Suppressor macrophage treated with lipopolysaccharide for 1 hour (primary cell): Measurements from ENCODE around the gene ANP32A.
"Not testable (repeated sequence)": the region's sequence is repeated elsewhere in the genome, so short reads cannot be mapped to it uniquely, and the experiment has no call there.

Experiments used
- DNase-seq, 3 donors: peaks; one replicate each; pipeline ENCODE4 v3.0.0-alpha.2; 2020 to 2022

ANP32A gene

DNA sequence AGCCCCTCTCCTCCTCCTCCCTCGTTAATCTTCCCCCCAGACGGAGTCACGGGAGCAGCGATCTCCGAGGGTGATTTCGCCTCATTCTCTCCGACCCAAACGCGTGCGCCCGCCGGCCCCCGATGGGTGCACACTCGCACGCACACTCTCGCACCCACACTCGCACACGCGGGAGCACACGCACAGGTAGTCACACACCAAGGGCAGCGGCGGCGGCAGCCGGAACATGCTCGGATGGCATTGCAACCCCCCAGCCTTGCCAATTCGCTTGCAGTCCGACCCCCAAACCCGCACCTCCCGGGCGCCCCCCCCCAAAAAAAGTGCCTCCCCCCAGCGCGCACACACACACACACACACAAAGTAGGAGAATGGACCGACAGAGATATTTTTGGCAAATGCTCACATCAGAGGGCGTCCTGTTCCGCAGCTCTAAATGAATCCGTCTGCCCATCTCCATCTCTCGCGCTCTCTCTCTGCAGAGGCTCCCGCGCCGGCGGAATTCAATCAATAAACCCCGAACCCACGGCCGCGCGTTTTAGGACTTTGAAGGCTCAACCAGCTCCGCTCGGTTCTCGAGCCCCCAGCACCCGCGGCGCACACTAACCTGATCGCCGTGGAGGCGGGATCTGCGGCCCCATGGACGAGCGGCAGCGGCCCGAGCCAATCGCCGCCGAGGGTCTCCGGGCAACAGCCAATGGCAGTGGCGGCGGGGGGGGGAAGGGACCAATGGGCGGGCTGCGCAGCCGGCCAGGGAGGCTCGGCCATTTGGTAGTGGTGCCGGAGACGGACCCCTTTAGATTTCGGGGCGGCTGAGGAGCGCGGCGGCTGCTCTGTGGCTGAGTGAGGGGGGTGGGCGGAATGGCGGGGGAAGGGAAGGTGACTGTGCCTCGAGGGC, at the start of gene ANP32A:
Gene ANP32A, minus strand, starts transcription at position 601 of the 895 bp plus-strand sequence. Its CDS starts 144 bp downstream, at position 457.
- DNase-seq = peak; percentile 97 to 100 (median 99)

DNA sequence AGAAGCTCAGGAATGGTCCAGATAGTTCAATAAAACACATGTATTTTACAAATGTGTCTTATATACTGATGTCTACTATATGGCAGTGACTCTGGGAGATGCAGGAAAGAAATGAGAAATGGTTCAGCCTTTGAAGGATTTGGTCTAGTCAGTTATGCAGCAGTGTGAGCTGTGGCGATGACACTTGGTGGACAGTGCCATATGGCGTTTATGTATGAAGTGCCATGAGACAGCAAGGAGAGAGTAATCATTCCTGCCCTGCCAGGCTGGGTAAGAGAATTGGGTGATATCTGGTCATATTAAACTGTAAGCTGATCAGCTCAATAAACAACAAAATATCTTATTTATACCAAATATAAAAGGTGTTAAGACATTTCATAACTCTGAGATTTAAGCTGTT, 47.6 kb upstream of the ANP32A start:
- DNase-seq = no peak

DNA sequence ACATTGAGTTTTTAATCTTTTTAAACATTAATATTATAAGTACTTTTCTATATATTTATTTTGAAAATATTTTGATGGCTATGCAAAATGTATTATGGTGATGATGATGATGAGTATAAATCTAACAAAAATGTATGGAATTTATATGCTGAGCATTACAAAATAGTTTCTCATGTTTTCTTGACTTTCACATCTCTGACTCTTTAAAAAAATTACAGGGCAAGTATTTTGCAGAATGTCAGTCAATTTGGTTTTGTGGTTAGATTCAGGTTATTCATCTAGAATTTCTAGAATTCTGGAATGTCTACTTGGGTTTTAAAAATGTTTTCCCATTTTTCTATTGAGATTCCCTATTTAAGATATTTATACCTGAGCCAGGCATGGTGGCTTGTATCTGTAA, 41.7 kb upstream of the ANP32A start:
- DNase-seq = no peak

DNA sequence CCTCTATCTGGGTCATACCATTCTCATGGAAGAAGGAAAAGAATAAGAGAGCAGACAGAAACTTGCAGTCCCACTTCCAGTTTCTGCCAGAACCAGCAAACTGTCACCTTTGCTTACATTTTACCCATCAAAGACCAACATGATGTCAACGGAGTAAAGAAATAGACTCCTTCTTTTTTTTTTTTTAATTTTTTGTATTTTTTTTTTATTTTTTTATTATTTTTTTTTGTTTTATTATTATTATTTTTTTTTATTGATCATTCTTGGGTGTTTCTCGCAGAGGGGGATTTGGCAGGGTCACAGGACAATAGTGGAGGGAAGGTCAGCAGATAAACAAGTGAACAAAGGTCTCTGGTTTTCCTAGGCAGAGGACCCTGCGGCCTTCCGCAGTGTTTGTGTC, 38.0 kb upstream of the ANP32A start:
- not testable (repeated sequence) for DNase-seq

DNA sequence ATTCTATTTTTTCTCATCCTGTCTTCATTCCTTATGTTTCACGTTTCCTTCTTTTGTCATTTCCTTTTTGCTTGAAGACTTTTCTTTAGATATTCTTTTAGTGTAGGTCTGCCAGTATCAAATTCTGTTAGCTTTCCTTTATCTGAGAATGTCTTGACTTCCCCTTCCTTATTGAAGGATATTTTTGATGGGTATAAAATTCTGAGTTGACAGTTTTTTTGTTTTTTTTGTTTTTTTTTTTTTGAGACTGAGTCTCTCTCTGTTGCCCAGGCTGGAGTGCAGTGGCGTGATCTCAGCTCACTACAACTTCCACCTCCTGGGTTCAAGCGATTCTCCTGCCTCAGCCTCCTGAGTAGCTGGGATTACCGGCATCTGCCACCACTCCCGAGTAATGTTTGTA, 36.7 kb upstream of the ANP32A start:
- DNase-seq = not testable (repeated sequence)

DNA sequence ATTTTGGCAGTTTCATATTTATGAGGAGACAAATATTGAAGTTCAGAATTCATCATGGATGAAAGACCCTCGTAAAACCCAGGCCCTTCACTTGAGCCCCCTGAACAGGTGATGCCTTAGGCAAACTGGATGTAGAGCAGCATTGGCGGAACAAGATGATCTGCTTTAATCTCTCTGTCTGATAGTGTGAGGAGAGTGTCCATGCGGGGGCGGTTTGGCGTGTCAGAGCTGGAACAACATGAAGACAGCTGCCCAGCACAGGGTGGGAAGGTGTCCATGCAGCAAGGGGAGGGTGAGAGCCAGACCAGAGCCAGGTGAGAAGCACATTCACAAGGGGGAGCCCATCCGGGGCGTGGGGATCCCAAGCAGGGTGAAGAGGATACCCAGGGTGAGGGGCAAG, 31.8 kb upstream of the ANP32A start:
- DNase-seq = no peak

DNA sequence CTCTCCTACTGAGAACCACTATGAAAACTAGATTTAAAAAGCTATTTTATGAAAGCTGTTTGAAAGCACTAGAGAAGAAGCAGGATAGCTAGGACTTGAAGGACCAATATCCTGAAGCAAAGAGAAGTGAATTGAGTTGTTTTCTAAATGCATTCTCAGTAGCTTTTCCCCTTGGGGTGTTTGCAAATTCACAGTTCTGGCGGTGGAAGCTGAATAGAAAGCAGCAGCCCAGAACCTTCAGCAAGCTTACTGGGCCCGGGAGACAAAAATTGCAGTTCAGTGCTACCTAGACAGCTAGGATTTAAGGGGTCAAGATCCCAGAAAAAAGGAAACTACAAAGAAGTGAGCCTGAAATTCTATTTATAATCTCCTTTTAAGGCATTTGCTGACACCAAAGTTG, 31.3 kb upstream of the ANP32A start:
- DNase-seq = no peak

DNA sequence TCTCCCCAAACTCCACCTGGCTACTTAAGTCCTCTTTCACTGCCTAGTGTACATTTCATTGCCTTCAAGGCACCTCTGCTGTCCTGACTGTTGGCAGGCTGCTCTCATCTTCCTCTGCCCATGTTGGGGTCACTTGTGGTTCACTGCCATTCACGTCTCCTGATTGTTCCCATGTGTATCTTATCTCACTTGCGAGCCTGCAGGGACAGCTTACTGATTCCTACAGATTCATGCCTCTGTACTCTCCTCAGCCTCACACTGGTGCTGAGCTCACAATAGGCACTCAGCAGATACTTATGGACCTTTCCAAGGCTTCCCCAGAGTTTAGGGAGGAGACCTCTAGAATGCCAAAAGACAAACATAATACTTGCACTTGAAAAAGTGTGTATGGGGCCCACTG, 28.8 kb upstream of the ANP32A start:
- no peak for DNase-seq

DNA sequence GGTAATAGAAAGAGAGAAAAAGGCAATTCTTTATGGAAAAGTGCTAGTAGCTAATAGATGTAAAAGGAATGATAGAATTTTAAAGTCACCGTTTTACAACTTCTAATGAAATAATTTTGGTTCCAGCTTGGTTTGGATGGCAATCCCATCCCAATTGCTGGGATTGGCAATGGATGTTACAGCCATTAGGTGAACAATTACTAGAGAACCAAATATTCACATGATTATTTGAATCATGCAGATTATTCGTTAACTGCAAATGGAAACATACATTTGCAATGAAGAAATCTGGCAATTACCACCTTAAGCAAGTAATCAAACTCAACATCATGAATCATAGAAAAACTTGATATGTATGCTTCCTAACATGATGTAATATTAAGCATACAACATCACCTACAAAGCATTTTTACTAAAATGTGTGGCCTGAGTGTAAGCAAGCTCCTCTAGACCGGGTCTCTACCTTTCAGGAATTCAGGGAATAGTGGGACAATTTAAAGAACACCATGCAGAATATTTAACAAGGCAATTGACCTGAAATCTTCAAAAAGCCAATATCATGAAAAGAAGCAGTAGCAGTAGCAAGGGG, 26.2 kb upstream of the ANP32A start:
- DNase-seq = no peak

DNA sequence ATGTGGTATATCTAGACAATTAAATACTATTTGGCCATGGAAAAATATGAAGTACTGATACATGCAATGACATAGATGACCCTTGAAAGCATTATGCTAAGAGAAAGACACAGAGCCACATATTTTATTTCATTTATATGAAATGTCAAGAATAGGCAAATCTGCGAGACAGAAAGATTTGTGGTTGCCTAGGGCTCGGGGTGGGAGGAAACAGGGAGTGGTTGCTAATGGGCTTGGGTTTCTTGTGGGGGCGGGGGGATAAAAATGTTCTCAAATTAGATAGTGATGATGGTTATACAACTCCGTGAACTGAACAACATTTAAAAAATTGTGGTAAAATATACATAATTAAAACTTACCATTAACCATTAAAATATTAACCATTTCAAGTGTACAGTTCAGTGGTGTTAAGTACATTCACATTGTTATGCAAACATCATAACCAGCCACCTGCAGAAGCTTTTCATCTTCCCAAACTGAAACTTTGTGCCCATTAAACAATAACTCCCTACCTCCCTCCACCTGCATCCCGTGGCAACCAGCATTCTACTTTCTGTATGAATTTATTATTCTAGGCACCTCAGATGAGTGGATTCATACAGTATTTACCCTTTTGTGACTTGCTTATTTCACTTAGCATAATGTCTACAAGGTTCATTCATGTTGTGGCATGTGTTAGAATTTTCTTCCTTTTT, 24.3 kb upstream of the ANP32A start:
- DNase-seq = no peak

DNA sequence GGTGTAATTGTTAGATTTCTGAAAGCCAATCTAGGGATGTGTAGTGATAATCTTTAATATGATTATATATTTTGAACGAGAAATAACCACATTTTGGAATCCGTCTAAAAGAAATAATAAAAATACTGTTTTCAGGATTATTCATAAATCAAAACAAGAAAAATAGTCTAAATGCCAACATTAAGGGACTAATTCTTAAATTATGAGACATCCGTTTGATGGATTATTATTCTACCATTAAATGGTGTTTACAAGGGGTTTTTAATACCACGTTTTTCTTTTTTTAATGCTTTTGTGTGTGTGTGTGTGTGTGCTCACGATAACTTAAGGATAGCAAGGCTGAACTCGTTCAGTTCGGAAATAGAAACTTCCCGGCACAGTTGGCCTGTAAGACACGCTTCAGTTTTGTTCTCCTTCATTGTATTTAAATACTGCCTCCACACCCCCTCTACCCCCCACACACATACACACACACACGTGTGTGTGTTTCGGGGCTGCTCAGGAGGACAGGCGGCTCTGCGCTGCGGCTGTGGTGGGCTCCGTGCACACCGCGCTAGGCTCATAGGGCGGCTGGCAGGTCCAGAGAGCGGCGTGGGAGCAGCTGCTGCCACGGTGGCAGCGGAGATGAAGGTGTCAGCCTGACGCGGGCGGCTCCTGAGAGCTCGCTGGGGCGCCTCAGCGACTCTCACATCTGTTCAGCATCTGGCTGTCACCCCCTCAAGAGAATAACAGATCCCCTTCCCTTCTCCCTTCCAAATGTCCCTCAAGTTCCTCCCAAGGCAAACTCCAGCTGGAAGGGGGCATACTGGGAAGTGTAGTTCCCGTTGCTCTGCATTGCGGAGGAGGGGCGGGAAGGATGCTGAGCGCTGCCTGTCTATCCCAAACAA, 23.0 kb upstream of the ANP32A start:
- DNase-seq = peak in 2 of 3 donors; percentile 20 to 31

DNA sequence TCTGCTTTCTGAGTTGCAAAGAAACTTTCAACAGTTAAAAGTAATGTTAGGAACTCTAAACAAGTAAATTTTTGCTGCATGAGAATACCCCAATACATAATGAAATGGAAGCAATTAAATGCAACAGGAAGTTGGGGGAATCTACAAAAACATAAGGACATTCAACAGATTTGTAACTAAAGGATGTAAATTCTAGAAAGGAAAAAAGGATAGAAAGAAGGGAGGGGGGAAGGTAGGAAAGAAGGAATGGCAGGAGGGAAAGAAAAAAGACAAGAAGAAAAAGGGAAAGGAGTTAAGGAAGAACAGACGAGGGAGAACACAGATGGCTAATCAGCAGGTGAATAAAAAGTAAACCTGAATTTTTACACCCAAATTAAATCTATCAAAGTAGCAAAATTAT, 22.3 kb upstream of the ANP32A start:
- no peak for DNase-seq

DNA sequence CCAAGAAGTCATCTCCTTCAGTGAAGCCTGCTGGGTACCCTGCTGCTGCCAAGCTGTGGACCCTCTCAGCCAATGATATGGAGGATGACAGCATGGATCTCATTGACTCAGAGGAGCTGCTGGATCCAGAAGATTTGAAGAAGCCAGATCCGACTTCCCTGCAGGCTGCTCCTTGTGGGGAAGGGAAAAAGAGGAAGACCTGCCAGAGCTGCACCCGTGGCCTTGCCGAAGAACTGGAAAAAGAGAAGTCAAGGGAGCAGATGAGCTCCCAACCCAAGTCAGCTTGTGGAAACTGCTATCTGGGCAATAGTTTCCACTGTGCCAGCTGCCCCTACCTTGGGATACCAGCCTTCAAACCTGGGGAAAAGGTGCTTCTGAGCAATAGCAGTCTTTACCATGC, 13.7 kb upstream of the ANP32A start:
- peak; percentile 82 to 84 (median 82) for DNase-seq

DNA sequence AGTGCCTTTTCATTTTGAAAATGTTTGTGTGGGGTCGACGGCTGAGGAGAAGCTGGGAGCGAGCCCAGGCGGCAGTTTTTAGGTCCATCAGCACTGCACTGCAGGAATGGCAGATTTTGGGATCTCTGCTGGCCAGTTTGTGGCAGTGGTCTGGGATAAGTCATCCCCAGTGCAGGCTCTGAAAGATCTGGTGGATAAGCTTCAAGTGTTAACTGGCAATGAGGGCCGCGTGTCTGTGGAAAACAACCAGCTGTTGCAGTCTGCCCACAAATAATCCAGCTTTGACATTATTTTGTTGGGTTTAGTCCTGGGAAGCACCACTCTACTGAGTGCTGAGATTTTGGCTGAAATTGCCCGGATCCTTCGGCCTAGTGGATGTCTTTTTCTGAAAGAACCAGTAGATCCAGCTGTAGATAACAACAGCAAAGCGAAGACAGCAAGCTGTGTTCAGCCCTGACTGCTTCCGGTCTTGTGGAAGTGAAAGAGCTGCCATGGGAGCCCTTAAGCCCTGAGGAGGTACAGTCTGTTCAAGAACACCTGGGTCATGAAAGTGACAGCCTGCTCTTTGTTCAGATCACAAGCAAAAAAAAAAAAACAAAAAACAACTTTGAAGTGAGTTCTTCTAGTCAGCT, 13.1 kb upstream of the ANP32A start:
- no peak for DNase-seq

DNA sequence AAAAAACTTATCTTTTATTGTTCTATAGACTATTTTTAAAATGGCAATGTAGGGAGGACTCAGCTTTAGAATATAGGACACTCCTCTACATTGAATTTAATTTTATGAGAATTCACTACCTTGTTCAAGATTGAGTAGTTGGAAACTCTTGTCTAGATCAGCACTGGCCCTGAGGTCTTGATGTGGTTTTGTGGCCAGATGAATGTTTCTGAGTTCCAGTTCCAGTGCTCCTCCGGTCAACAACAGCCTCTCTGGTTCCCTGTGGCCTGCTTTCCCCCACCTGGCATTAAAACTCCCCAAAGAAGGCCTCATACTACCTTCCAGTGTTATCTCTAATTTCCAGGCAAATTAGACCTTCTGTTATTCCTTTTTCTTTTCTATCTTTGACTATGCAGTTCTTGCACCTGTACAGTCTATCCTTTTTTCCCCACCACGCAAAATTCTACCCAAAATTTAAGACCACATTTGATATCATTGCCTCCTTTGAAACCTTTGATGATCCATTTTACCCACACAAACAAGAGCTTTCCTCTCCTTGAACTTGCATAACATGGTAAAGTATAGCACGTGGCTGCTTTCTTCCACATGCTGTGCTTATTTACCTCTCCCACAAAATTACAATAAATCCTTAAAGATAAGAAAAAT, 9.6 kb upstream of the ANP32A start:
- DNase-seq = no peak

DNA sequence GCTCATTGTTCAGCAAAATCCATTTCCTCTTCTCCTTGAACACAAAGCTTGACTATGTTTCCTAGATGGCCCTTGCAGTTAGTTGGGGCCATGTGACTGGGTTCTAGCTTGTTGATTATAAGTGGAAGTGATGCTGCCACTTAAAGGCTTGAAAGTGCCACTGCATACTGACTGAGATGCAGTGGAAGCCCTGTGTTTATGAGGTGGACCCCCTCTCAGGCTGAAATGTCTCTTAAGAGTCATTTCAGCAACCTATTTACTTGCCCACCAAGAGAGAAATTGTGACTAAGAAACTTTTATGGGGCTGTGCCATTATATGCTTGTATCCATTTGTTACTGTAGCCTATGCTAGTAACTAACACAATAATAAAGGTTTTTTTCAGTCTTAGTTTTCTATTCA, 8.4 kb upstream of the ANP32A start:
- DNase-seq = peak; percentile 47 to 62 (median 52)

DNA sequence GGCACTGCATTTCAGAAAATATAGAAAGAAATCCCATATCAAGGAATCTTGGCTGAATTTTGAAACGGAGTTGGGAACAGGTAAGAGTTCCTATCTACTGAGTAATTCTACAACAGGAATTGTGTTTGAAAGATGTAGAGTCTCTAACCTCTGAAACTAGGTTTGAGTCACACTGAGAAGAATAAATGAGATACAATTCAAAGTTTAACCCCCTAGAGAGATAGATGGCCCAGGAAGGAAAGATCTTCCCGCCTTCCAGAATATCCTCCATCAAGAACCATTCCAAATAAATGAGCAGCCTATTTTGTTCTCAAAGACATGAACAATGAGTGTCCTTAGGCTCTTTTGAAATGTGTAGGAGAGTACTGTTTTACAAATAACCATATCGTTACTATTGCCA, 2.9 kb upstream of the ANP32A start:
- no peak for DNase-seq

DNA sequence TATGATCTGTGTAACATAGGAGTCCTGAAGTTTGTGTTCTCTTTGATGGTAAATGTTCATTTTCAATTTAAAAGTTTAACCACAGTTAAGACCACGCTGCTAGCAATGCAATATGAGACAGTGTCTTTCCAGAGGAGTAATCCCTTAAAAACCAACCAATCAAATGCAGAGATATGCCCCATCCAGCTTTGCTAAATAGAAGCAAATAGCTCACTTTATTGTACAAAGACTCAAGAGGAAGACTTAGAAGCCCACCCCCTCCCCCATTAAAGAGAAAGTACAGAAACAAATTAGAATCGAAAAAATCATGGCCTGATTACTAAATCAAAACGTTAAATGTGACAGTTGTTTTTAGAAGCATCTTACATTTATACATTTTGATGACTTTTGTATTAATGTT, 2.1 kb upstream of the ANP32A start:
- DNase-seq = no peak

DNA sequence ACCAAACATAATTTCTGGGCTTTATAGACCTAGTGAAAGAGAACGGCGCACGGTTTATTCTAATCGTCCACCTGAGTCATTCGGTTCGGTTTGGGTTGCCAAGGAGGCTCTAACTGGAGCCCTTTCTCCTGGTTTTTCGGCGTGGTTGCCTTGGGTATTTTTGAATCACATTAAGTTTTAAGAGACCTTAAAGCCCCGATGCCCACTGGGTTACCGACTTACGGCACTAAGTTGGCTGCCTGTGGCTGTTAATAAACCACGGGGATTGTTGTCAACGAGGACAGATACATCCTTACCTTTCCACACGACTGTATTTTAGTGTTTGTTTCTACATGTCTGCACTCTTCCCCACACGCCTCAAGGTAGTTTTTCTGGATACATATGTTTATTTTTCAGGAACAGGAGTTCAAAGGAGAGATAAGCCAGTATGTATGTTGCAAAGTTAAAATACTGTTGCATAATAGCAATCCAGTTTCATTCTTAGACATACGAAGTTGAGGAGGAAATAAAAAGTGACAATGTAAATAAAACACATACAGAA, 1.2 kb upstream of the ANP32A start:
- peak; percentile 26 to 64 (median 57) for DNase-seq

DNA sequence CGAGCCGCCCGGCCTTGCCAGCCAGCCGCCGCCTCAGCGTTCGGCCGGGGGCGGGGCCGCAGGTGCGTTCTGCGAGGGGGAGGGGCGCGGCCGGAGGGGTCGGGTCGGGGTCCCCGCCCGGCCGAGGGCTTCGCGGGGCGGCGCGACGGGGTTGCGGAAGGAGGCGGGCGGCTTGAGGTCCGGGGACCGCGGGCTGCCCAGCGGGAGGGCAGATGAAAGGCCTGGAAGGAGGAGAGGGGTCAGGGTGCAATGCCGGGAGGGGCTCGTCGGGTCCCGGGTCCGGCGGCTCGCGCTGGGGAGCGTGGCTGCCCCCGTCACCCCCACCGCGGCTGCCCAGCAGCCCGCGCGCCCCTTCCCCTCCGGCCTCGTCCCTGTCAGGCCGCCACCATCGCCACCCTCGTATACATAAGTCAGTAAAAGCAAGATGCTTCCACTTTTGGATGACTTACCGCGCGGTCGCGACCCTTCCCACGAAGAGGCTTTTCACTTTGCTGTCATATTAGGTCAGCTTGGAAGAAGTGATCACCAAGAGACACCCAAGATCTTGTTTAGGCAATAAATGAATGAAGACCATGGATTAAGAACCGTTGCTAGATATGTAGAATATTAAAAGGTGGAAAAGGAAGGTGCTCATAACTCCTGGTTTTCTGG, 620 bp upstream of the ANP32A start:
- peak; percentile 29 to 42 (median 37) for DNase-seq
